ENCODE measurements around the gene NCOA4. TPM values are rescaled to one million over a fixed set of nuclear protein-coding genes. Genes with fewer than 3 reads are reported as not detected.
"Not testable (repeated sequence)": the region's sequence is repeated elsewhere in the genome, so short reads cannot be mapped to it uniquely, and the experiment has no call there.

The NCOA4 gene
- polyA plus RNA-seq, 1 experiment: 108 TPM

- no peak for TF ChIP-seq CTCF (IDR thresholded peaks at IDR 0.05; ENCODE audit: insufficient read depth, low read depth, low read length)
- ChIA-PET CTCF (interaction anchor here (2.5 kb wide), 1 partner anchor 24 kb away, joined by 10 read pairs; no protein-coding TSS in a partner anchor), POLR2A (no interaction called here)
- H3K4me3 ChIP-seq (ENCODE audit: low read depth, low read length): no peak overlapping the region
- no peak for DNase-seq (ENCODE audit: low read depth)
- H3K27me3 ChIP-seq (ENCODE audit: control insufficient read depth, insufficient read depth, low read length): no peaks in the 10 kb centered on the region
- peaks cover 13% of the 10 kb centered on the region for H3K36me3 ChIP-seq (ENCODE audit: control insufficient read depth, insufficient read depth, low read length)
Observed at GRCh38 chr10:46004963-46005362, 25.5 kb downstream of the NCOA4 start.

- no peaks in the 10 kb centered on the region for H3K27me3 ChIP-seq (ENCODE audit: control insufficient read depth, insufficient read depth, low read length)
- ChIA-PET POLR2A (no interaction called here), CTCF (interaction anchor here (0.6 to 2.5 kb wide), 3 partner anchors 25 to 184 kb away, joined by 3 to 10 read pairs (median 3); no protein-coding TSS in a partner anchor)
- no peak overlapping the region for H3K4me3 ChIP-seq (ENCODE audit: low read depth, low read length)
- no peak for DNase-seq (ENCODE audit: low read depth)
- TF ChIP-seq CTCF (IDR thresholded peaks at IDR 0.05; ENCODE audit: insufficient read depth, low read depth, low read length): no peak
- peaks cover 11% of the 10 kb centered on the region for H3K36me3 ChIP-seq (ENCODE audit: control insufficient read depth, insufficient read depth, low read length)
Observed at GRCh38 chr10:46002916-46003693, 27.3 kb downstream of the NCOA4 start.

GRCh38 chr10:46002189-46002687, 28.2 kb downstream of the NCOA4 start:
- CTCF ChIA-PET: interaction anchor here (1.1 kb wide), 1 partner anchor 26 kb away, joined by 3 read pairs; no protein-coding TSS in a partner anchor
- H3K4me3 ChIP-seq (ENCODE audit: low read depth, low read length); POLR2A ChIA-PET; H3K27me3 ChIP-seq (ENCODE audit: control insufficient read depth, insufficient read depth, low read length); H3K36me3 ChIP-seq (ENCODE audit: control insufficient read depth, insufficient read depth, low read length); DNase-seq (ENCODE audit: low read depth): not testable (repeated sequence)

- Histone ChIP-seq H3K27me3 (ENCODE audit: control insufficient read depth, insufficient read depth, low read length) (no peaks in the 10 kb centered on the region), H3K36me3 (ENCODE audit: control insufficient read depth, insufficient read depth, low read length) (peaks cover 8% of the 10 kb centered on the region), H3K4me3 (ENCODE audit: low read depth, low read length) (no peak overlapping the region)
- no peak for TF ChIP-seq CTCF (IDR thresholded peaks at IDR 0.05; ENCODE audit: insufficient read depth, low read depth, low read length)
- DNase-seq (ENCODE audit: low read depth): no peak
- ChIA-PET POLR2A (no interaction called here), CTCF (no interaction called here)
Observed at GRCh38 chr10:46001187-46001756, 29.2 kb downstream of the NCOA4 start.

GRCh38 chr10:46000538-46000937, 29.9 kb downstream of the NCOA4 start:
- Histone ChIP-seq H3K4me3 (ENCODE audit: low read depth, low read length) (no peak overlapping the region), H3K36me3 (ENCODE audit: control insufficient read depth, insufficient read depth, low read length) (peaks cover 8% of the 10 kb centered on the region), H3K27me3 (ENCODE audit: control insufficient read depth, insufficient read depth, low read length) (no peaks in the 10 kb centered on the region)
- ChIA-PET CTCF (no interaction called here), POLR2A (no interaction called here)
- no peak for DNase-seq (ENCODE audit: low read depth)
- TF ChIP-seq CTCF (IDR thresholded peaks at IDR 0.05; ENCODE audit: insufficient read depth, low read depth, low read length): no peak

GRCh38 chr10:45999955-46000354, 30.5 kb downstream of the NCOA4 start:
- H3K27me3 ChIP-seq (ENCODE audit: control insufficient read depth, insufficient read depth, low read length); H3K4me3 ChIP-seq (ENCODE audit: low read depth, low read length); H3K36me3 ChIP-seq (ENCODE audit: control insufficient read depth, insufficient read depth, low read length); CTCF ChIA-PET; DNase-seq (ENCODE audit: low read depth); POLR2A ChIA-PET: not testable (repeated sequence)

Measured in BJ (cell line).